Vagina (tissue), 2 donors: ENCODE results near the gene ZNF641.

Experiments
- CTCF ChIP-seq, 3 experiments: fragments of 450-650 bp in 2 of 3; fragments of 200-600 bp in 1 of 3; sonication (generic) in 1 of 3; IDR thresholded peaks; one replicate each; pipeline ENCODE4 v1.5.1; 2017 to 2019; ENCODE audit warnings: antibody characterized with exemption in 3 of 3, mild to moderate bottlenecking in 2 of 3, moderate library complexity in 2 of 3
- POLR2A ChIP-seq, 2 donors: fragments of 450-650 bp; IDR thresholded peaks; one replicate each; pipeline ENCODE4 v1.6.1; 2017; ENCODE audit warnings: antibody characterized with exemption in 2 of 2, mild to moderate bottlenecking in 2 of 2, moderate library complexity in 2 of 2
- POLR2AphosphoS5 ChIP-seq, 2 donors: sonication (generic); formaldehyde crosslinking; IDR thresholded peaks; one replicate each; pipeline ENCODE4 v1.9.0; 2017; ENCODE audit warnings: antibody characterized with exemption in 2 of 2, mild to moderate bottlenecking in 2 of 2, low read depth in 1 of 2; ENCODE audit not compliant: insufficient read depth in 1 of 2

- TF ChIP-seq CTCF (IDR thresholded peaks at IDR 0.05): no peak
- no peak for TF ChIP-seq POLR2A (IDR thresholded peaks at IDR 0.05)
- TF ChIP-seq POLR2AphosphoS5 (IDR thresholded peaks at IDR 0.05; ENCODE audit: insufficient read depth in 1 of 2, low read depth in 1 of 2): no peak
These were observed 45.5 kb downstream of the ZNF641 start for GRCh38 chr12:48305190-48305589.
